ENCODE data around the gene SPSB4. TPM values are rescaled to one million over a fixed set of nuclear protein-coding genes. Genes with fewer than 3 reads are reported as not detected.
"Not testable (repeated sequence)": the region's sequence is repeated elsewhere in the genome, so short reads cannot be mapped to it uniquely, and the experiment has no call there.

Gene SPSB4
- total RNA-seq, 1 donor from 2014 or later = 4.1 TPM

GRCh38 chr3:141112686-141113297, 61.6 kb downstream of the SPSB4 start:
- FAIRE-seq (no peak), DNase-seq (ENCODE audit: low spot score in 2 of 2) (no peak)

DNA sequence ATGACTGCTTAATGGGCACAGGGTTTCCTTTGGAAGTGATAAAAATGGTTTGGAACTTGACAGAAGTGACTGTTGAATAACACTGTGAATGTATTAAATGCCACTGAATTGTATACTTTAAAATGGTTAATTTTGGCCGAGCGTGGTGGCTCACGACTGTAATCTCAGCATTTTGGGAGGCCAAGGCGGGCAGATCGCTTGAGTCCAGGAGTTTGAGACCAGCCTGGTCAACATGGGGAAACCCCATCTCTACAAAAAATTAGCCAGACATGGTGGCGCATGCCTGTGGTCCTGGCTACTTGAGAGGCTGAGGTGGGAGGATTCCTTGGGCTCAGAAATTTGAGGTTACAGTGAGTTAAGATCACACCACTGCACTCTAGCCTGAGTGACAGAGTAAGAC, 62.5 kb downstream of the SPSB4 start:
- FAIRE-seq; DNase-seq (ENCODE audit: low spot score in 2 of 2): not testable (repeated sequence)

- FAIRE-seq (no peak), DNase-seq (ENCODE audit: low spot score in 2 of 2) (no peak)
Observed at GRCh38 chr3:141114179-141114745, 63.1 kb downstream of the SPSB4 start.

DNA sequence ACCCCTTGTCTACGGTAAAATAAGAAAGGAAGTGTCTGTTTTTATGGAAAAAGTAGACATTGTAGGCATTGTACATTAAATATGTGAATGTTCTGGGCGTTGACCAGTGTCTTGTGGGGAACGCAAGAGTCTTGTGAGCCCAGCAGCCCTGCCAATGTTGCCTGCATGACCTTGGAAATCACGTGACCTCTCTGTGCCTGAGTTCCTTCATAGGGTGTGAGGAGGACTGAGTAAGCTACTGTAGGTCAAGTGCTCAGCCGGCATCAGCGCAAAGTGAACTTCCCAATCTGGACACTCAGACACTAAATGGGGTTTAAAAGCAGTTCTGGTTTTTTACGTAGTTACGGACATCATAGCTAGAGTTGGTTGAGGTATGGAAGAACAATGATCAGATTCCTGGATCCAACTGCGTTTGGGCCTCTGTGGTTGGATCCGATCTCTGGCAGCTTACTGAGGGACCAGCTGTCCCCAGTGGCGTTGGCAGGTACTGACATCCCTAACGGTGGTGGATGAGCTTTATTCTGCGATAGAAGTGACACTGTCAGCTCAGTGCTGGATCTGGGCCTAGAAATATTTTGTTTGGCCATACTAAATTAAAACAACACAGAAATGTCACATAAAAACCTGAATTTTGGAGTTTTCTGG, 63.8 kb downstream of the SPSB4 start:
- no peak for DNase-seq (ENCODE audit: low spot score in 2 of 2)
- FAIRE-seq = no peak

- FAIRE-seq = no peak
- DNase-seq (ENCODE audit: low spot score in 2 of 2) = no peak
Observed at GRCh38 chr3:141115789-141116541, 64.8 kb downstream of the SPSB4 start.

DNA sequence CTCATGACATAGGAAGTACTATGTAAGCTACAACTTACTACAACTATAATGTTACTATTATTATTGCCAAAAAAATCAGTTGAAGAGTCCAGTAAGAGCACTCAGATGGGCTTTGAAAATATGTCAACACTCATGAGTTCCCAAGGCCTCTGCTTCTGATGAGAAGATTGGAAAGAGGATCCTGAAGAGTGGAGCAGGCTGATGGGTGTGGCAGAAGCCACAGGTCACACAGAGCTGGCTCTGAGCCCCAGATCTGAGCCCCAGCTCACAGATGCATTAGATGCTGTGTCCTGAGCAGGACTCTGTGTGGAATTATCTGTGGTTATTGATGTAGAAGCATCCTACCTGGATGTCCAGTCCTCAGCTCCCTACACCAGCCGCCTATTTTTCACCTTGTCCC, 65.6 kb downstream of the SPSB4 start:
- FAIRE-seq (no peak), DNase-seq (ENCODE audit: low spot score in 2 of 2) (no peak)

GRCh38 chr3:141117982-141118381, 66.8 kb downstream of the SPSB4 start:
- not testable (repeated sequence) for DNase-seq (ENCODE audit: low spot score in 2 of 2); FAIRE-seq

- FAIRE-seq (no peak), DNase-seq (ENCODE audit: low spot score in 2 of 2) (no peak)
Observed at GRCh38 chr3:141122455-141123030, 71.4 kb downstream of the SPSB4 start.

- DNase-seq (ENCODE audit: low spot score in 2 of 2) (no peak), FAIRE-seq (no peak)
Observed at GRCh38 chr3:141123677-141124410, 72.7 kb downstream of the SPSB4 start.

DNA sequence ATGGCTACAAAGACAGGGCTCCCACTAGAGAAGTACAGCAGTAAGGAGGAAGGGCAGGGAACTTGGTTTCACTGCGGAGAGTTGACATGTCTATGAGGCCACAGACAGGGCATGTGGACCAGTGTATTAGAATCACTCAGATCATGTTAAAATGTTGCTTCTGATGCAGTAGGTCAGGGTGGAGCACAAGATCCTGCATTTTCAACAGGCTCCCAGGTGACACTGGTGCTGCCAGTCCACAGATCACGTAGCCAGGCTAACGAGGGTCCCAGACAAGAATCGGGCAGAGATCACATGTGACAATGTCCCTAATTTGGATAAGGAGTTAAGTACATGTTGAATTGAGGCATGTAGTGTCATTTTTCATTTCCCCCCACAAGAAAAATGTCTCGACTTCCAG, 73.6 kb downstream of the SPSB4 start:
- DNase-seq (ENCODE audit: low spot score in 2 of 2) (no peak), FAIRE-seq (no peak)

DNA sequence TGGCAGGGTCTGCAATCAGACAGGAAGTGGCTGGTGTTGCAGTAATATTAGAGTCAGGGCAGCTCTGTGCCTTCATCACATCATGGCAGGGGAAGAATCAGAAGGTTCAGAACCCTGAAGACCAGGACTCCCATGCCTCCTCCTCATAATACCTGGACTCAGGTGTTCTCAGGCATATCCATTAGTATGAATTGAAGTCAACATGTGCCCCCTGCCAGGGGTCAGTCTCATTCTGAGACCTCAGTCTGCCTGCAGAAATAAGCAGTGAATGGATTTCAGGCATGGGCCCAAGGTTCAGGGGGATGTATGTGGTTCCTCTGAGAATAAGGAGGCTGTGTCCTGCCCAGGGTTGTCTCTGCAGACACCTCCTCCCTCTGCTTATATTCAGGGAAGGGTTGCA, 74.2 kb downstream of the SPSB4 start:
- FAIRE-seq (no peak), DNase-seq (ENCODE audit: low spot score in 2 of 2) (no peak)

DNA sequence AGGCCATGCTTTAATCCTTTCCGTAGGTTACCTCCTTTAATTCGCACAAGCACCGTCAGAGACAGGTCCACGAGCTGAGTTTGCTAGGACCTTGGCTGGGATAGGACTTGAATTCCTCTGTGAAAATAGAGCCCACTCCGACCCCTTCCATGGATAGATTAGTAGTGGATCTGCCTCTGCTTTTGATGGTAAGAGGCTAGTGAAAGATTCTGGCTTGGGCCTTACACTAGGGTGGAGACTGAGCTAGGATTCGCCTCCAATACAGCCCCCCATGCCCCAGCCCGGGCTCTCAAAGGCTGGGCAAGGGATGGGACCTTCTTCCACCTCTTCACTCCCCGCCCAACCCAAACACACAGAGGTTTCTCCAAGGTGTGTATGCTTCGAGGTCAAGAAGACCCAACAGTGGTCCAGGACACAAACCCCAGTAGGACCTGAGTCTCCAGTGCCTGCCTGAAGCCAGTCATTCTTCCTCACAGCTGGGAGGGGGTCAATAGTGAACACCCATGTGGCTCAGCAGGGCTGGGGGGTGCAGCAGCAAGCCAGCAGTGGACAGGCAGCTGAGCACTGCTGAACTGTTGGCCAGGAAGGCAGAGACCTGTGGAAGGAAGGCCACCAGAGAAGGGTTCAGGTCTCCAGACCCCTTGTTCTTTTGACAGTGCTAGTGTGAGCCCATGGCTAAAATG, 75.7 kb downstream of the SPSB4 start:
- DNase-seq (ENCODE audit: low spot score in 2 of 2) (no peak), FAIRE-seq (no peak)

DNA sequence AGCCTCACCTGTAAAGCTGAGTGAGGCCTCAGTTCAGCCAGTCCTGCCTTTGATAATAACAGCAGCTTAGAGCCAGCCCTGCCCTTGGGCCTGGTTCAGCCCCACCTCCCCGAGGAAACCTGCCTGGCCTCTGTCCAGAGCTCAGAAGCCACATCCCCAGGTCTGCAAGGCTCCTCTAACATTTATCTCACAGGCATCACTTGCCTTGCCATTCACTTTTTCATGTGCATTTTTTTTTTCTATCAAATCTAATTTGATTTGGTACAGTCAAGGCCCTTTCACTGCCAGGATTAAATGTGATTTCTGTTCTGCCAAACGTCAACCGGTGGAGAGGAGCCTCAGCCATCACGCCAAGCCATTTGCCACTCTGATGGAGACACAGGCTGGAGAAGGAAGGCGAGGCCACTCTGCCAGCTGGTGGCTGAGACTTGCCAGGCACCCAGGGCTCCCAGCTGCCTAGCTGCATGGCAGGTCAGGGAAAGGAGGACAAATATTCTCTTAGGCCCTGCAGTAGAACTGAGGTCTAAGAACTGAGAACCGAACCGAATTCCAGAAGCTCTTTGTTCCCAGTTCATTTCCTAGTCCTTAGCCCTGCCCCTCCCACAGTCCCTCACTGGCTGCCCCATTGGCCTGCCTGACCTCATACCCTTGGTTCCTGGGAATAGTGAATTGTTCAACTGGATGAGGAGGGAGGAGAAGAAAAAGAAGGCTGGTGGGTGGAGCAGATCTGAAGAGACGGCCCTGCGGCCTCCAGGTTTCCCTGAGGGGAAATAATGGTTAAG, 76.4 kb downstream of the SPSB4 start:
- FAIRE-seq (no peak), DNase-seq (ENCODE audit: low spot score in 2 of 2) (no peak)

DNA sequence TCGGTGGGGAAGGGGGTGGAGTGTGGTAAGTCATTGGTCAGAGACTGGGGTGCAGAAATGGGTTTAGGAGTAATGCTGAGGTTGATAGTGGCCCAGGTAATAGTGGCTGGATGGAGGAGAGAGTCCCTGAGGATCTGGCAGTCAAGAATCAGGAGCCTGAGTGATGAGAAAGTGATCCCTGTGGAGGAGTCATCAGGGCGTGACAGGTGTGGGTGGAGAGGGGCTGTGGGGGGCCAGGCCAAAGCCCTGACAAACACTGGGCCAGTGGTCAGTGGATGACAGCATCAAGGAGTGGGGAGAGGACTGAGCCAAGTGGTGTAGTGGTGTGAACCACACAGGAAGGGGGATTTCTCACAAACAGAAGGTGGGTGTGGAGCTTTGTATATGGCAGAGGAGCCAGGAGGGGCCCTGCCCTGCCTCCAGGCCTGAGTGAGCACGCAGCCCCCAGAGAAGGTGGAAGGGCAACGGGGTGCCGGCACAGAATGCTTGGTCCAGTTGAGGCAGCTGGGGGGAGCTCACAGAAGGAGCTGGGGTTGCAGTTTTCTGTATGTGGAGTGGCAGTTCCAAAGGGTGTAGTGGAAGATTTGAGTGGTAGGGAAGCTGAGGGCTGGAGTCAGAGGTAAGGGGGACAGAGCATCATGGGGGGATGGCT, 77.1 kb downstream of the SPSB4 start:
- DNase-seq (ENCODE audit: low spot score in 2 of 2) (no peak), FAIRE-seq (no peak)

- FAIRE-seq (no peak), DNase-seq (ENCODE audit: low spot score in 2 of 2) (no peak)
Observed at GRCh38 chr3:141129049-141129448, 77.9 kb downstream of the SPSB4 start.

GRCh38 chr3:141129541-141130011, 78.4 kb downstream of the SPSB4 start:
- DNase-seq (ENCODE audit: low spot score in 2 of 2) (no peak), FAIRE-seq (no peak)

GRCh38 chr3:141143517-141143916, 92.4 kb downstream of the SPSB4 start:
- FAIRE-seq (no peak), DNase-seq (ENCODE audit: low spot score in 2 of 2) (no peak)

- FAIRE-seq = no peak
- no peak for DNase-seq (ENCODE audit: low spot score in 2 of 2)
Observed at GRCh38 chr3:141146979-141147470, 95.9 kb downstream of the SPSB4 start.

All from frontal cortex (tissue), 4 donors.